GM20000 (cell line): ENCODE data around the gene VAV2.
A peak's percentile ranks its signal among the peaks of the same experiment; 100 is the strongest.

Source experiments
- DNase-seq: peaks from one replicate; pipeline ENCODE4 v3.0.0; 2012; ENCODE audit warnings: low spot score
- TF ChIP-seq, protein P1 (sequence below): IDR thresholded peaks from 2 replicates; pipeline ENCODE4 v1.5.1; 2012; ENCODE audit warnings: mild to moderate bottlenecking, control low read depth; ENCODE audit errors: extremely low read depth, missing control alignments

VAV2 gene

DNA sequence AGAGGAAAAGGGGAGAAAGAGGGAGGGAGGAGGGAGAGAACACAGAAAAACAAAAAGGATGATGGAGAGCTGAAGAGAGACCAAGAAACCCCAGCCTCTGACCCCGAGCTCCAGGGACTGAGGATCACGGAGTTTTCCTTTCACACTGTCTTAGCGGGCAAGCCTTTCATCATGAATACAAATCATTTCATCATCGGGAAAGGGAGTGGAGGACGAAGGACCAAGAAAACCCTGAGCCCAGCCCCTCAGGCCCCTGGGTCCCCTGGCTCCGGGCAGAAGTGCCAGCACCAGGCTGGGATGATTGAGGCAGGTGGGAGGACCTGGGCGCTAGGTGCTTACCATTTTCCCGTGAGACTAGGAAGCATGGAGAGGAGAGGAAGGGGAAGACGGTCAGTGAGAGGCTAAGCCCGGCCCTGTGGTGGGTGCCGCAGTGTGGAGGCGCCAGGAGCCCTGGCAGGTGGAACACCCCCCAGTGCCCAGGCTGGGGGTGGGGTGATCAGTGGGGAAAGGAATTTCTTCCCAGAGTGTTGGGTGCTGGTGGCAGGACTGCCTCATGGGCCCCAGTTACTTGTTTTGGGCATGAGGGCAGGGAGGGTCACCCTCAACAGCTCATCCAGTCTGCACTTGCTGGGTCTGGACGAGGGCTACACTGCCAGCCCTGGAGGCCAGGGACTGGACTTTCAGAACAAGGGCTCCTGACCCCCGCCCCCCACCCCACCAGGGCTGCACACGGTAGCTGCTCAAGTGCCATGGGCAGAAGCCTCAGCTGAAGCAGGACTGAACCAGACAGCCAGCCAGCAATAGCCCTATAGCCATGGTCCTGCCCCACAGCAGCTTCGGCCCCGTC is 205.0 kb downstream of the VAV2 start:
- TF ChIP-seq, protein P1, sequence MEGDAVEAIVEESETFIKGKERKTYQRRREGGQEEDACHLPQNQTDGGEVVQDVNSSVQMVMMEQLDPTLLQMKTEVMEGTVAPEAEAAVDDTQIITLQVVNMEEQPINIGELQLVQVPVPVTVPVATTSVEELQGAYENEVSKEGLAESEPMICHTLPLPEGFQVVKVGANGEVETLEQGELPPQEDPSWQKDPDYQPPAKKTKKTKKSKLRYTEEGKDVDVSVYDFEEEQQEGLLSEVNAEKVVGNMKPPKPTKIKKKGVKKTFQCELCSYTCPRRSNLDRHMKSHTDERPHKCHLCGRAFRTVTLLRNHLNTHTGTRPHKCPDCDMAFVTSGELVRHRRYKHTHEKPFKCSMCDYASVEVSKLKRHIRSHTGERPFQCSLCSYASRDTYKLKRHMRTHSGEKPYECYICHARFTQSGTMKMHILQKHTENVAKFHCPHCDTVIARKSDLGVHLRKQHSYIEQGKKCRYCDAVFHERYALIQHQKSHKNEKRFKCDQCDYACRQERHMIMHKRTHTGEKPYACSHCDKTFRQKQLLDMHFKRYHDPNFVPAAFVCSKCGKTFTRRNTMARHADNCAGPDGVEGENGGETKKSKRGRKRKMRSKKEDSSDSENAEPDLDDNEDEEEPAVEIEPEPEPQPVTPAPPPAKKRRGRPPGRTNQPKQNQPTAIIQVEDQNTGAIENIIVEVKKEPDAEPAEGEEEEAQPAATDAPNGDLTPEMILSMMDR = no peak
- DNase-seq = no peak

- TF ChIP-seq, protein P1 = no peak
- peak; percentile 80 for DNase-seq
Measured at GRCh38 chr9:133786371-133786753, 205.8 kb downstream of the VAV2 start.

GRCh38 chr9:133785753-133786370 is 206.3 kb downstream of the VAV2 start:
- DNase-seq = no peak
- TF ChIP-seq, protein P1 = no peak

GRCh38 chr9:133784731-133785561 is 207.2 kb downstream of the VAV2 start:
- no peak for DNase-seq
- TF ChIP-seq, protein P1 = no peak

- no peak for DNase-seq
- TF ChIP-seq, protein P1 = no peak
Measured at GRCh38 chr9:133783331-133783731, 208.8 kb downstream of the VAV2 start.

DNA sequence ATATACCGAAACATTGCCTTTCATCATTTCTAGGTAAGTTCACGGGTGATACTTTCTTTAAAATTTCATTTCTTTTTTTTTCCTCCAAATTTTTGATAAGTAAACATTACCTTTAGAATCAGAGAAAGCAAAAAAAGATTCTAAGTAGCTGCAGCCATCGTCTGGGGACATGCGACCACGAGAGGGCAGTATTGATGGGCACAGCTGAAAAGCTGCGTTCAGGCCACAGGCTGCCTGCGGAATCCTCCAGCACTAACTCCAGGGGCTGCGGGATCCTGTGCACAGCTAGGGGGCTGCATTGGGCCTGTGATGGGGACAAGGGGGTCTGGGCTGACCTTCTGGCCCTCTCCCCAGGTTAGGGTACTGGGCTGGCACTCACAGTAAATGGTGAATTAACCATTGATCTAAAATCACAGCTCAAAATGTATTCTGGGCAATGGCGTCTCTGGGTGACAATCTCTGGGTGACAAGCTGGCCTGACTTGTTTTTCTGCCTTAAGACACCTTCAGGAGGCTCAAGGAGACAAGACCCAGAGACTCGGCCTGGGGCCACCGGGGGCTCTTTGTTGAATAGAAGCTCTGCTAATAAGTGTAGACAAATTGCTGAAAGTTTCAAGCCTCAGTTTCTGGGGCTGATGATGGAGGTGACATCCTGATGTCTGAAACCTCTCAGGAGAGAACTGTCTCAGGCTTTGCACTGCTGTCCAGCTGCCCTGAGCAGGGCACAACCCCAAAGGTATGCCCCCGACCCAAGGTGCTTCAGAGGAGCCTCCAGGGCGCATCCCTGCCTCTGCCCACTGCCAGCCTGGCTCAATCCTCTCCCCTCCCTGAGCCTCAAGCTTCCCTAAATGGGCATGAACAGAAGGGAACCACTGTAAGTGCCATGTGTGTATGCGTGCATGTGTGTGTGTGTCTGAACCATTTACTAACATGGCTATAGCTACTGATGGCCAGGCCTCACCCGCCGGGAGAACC is 209.7 kb downstream of the VAV2 start:
- TF ChIP-seq, protein P1 = peak; percentile 72
- peak; percentile 83 for DNase-seq
